ENCODE data around the gene PHLPP2. TPM values are rescaled to one million over a fixed set of nuclear protein-coding genes. Genes with fewer than 3 reads are reported as not detected.
"Not testable (repeated sequence)": the region's sequence is repeated elsewhere in the genome, so short reads cannot be mapped to it uniquely, and the experiment has no call there.

The PHLPP2 gene
- total RNA-seq, 2 experiments from 2014 or later, result 4.7 to 5.0 TPM

- CTCF ChIA-PET, result interaction anchor here (0.8 to 2.9 kb wide), 3 partner anchors 14 to 18 kb away, joined by 3 to 12 read pairs (median 7); no protein-coding TSS in a partner anchor
- Mint-ChIP-seq H3K27me3 (ENCODE audit: low read depth) (peaks cover 22% of the 10 kb centered on the region), H3K36me3 (ENCODE audit: low read depth) (no peaks in the 10 kb centered on the region), H3K4me1 (ENCODE audit: low read depth) (no peaks in the 10 kb centered on the region), H3K9me3 (ENCODE audit: insufficient read depth) (no peaks in the 10 kb centered on the region), H3K4me3 (no peak overlapping the region), H3K27ac (no peak overlapping the region)
- DNase-seq (no peak), ATAC-seq (no peak)
- POLR2A ChIA-PET, result no interaction called here
These were observed 95.1 kb downstream of the PHLPP2 start for GRCh38 chr16:71629278-71630016.

- peaks cover 22% of the 10 kb centered on the region for H3K27me3 Mint-ChIP-seq (ENCODE audit: low read depth)
- ATAC-seq (no peak), DNase-seq (no peak)
- CTCF ChIA-PET, result interaction anchor here (1.0 to 2.9 kb wide), 2 partner anchors 16 to 18 kb away, joined by 7 to 12 read pairs; no protein-coding TSS in a partner anchor
- no peaks in the 10 kb centered on the region for H3K36me3 Mint-ChIP-seq (ENCODE audit: low read depth)
- POLR2A ChIA-PET, result no interaction called here
- no peak overlapping the region for H3K4me3 Mint-ChIP-seq
- H3K27ac Mint-ChIP-seq, result no peak overlapping the region
- H3K9me3 Mint-ChIP-seq (ENCODE audit: insufficient read depth), result no peaks in the 10 kb centered on the region
- no peaks in the 10 kb centered on the region for H3K4me1 Mint-ChIP-seq (ENCODE audit: low read depth)
These were observed 95.7 kb downstream of the PHLPP2 start for GRCh38 chr16:71628810-71629209.

DNA sequence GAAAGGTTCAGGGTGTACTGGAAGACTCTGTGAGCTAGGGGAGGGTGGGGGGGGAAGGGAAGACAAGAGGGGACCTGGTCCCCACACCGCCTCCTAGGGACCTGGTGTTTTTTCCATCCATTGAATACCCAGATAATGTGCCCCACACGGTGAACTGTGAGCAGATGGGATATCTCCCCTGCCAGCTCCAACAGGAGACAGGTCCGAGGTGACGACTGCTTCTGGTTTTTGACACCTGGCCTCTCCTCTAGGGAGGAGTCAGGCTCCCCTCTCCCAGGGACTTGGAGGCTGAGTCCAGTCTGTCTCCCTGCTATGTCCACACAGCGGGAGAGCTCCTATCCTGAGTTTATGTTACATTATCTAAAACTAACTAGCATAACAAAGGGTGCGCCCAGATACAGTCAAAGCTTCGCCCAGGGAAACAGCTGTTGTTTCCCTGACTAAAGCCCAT, 96.7 kb downstream of the PHLPP2 start:
- CTCF ChIA-PET, result interaction anchor here (0.7 to 2.9 kb wide), 2 partner anchors 17 to 63 kb away, joined by 3 to 12 read pairs; no protein-coding TSS in a partner anchor

DNA sequence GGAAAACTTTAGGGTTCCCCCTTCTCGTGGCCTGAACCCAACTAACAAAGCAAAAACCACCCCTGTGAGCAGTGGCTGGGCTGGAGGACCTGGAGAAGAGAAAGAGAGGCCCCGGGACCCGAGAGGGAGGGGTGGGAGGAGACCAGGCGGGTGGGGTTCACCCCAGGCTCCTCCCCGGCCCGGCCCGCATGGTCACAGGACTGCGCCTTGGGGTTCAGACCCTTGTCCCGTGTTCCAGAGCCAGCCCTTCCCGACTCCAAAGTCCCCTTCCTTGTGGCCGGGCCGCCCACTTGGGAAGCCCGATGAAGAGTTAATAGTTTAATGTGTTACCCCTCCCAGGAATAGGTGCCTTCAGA, 97.7 kb downstream of the PHLPP2 start:
- peaks cover 18% of the 10 kb centered on the region for H3K27me3 Mint-ChIP-seq (ENCODE audit: low read depth)
- no peak for DNase-seq
- H3K27ac Mint-ChIP-seq, result no peak overlapping the region
- ChIA-PET POLR2A (no interaction called here), CTCF (no interaction called here)
- no peak for ATAC-seq
- no peaks in the 10 kb centered on the region for H3K9me3 Mint-ChIP-seq (ENCODE audit: insufficient read depth)
- H3K36me3 Mint-ChIP-seq (ENCODE audit: low read depth), result no peaks in the 10 kb centered on the region
- no peak overlapping the region for H3K4me3 Mint-ChIP-seq
- H3K4me1 Mint-ChIP-seq (ENCODE audit: low read depth), result no peaks in the 10 kb centered on the region

More for the DNA sequence above, 96.7 kb downstream of the PHLPP2 start:
- no peaks in the 10 kb centered on the region for H3K36me3 Mint-ChIP-seq (ENCODE audit: low read depth)
- H3K4me1 Mint-ChIP-seq (ENCODE audit: low read depth), result no peaks in the 10 kb centered on the region
- POLR2A ChIA-PET, result no interaction called here
- ATAC-seq (no peak), DNase-seq (no peak)
- peaks cover 22% of the 10 kb centered on the region for H3K27me3 Mint-ChIP-seq (ENCODE audit: low read depth)
- no peaks in the 10 kb centered on the region for H3K9me3 Mint-ChIP-seq (ENCODE audit: insufficient read depth)
- no peak overlapping the region for H3K27ac Mint-ChIP-seq
- no peak overlapping the region for H3K4me3 Mint-ChIP-seq

DNA sequence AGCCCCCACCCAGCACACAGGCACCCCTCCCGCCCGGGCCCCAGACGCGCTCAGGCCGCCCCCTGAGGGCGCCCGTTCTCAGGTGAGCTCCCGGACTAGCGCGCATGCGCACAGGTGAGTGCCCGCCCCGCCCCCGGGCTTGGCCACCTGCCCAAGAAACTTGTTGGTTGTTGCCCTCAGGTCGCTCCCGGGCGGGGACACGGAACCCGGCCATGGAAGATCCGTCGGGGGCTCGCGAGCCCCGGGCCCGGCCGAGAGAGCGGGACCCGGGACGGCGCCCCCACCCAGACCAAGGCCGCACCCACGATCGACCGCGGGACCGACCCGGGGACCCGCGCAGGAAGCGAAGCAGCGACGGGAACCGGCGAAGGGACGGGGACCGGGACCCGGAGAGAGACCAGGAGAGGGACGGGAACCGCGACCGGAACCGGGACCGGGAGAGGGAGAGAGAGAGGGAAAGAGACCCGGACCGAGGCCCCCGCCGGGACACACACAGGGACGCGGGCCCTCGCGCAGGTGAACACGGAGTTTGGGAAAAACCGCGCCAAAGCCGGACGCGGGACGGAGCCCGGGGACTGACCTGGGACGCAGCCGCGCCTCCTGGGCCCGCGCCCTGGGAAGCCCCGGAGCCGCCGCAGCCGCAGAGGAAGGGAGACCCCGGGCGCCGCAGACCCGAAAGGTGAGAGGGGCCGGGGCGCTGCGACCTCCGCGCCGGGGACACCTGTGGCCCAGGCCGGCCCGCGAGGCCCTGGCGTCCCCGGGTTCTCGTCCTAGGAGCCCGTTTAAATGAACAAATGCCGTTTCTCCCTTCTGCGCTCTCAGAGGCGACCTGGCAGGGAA, 98.3 kb downstream of the PHLPP2 start, which contains the start of gene MARVELD3:
MARVELD3 (plus strand) TSS at position 167 of the 840 bp plus-strand sequence; CDS start at position 213, 46 bp downstream.
- Mint-ChIP-seq H3K4me3 (peak within 1 kb of the TSS; percentile 46), H3K36me3 (ENCODE audit: low read depth) (no peaks in the 10 kb centered on the region), H3K4me1 (ENCODE audit: low read depth) (no peaks in the 10 kb centered on the region), H3K27ac (no peak within 1 kb of the TSS), H3K9me3 (ENCODE audit: insufficient read depth) (no peaks in the 10 kb centered on the region), H3K27me3 (ENCODE audit: low read depth) (peaks cover 16% of the 10 kb centered on the region)
- CTCF ChIA-PET, result no interaction called here
- peak; percentile 34 for ATAC-seq
- no peak for DNase-seq
- POLR2A ChIA-PET, result no interaction called here

GRCh38 chr16:71625113-71625850, 99.2 kb downstream of the PHLPP2 start:
- H3K27ac Mint-ChIP-seq, result no peak overlapping the region
- H3K27me3 Mint-ChIP-seq (ENCODE audit: low read depth), result peaks cover 19% of the 10 kb centered on the region
- H3K36me3 Mint-ChIP-seq (ENCODE audit: low read depth), result no peaks in the 10 kb centered on the region
- CTCF ChIA-PET, result interaction anchor here (3.2 kb wide), 1 partner anchor 14 kb away, joined by 19 read pairs; no protein-coding TSS in a partner anchor
- no peaks in the 10 kb centered on the region for H3K9me3 Mint-ChIP-seq (ENCODE audit: insufficient read depth)
- ATAC-seq (no peak), DNase-seq (no peak)
- POLR2A ChIA-PET, result no interaction called here
- H3K4me1 Mint-ChIP-seq (ENCODE audit: low read depth), result no peaks in the 10 kb centered on the region
- no peak overlapping the region for H3K4me3 Mint-ChIP-seq

GRCh38 chr16:71623597-71623996, 100.9 kb downstream of the PHLPP2 start:
- Mint-ChIP-seq H3K27me3 (ENCODE audit: low read depth) (peaks cover 25% of the 10 kb centered on the region), H3K4me3 (no peak overlapping the region)

DNA sequence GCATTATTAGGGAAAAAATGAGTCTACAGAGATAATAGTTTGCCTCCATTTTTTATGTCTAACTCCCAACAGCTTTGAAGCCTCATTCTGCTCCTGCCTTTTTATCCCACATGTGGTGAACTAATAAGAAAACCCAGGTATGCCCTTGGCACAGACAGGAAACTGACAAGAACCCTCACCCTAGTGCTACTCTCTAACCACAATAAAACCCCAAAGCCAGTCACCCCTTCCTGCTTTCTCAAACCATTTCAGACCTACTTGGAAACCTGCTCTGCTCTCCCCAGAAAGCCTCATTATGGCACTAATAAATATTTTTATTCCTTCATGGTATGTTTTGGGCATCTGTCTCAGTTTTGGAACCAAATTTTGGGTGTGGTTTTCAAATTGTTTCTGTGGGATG, 102.4 kb downstream of the PHLPP2 start:
- DNase-seq (peak; percentile 62), ATAC-seq (peak; percentile 68)
- Mint-ChIP-seq H3K4me1 (ENCODE audit: low read depth) (no peaks in the 10 kb centered on the region), H3K9me3 (ENCODE audit: insufficient read depth) (no peaks in the 10 kb centered on the region), H3K27ac (no peak overlapping the region), H3K27me3 (ENCODE audit: low read depth) (peaks cover 29% of the 10 kb centered on the region), H3K4me3 (peak overlapping the region; percentile 37), H3K36me3 (ENCODE audit: low read depth) (no peaks in the 10 kb centered on the region)
- CTCF ChIA-PET, result interaction anchor here (1.3 to 3.3 kb wide), 3 partner anchors 11 to 57 kb away, joined by 3 to 21 read pairs (median 19); no protein-coding TSS in a partner anchor
- POLR2A ChIA-PET, result no interaction called here

More at GRCh38 chr16:71623597-71623996, 100.9 kb downstream of the PHLPP2 start:
- CTCF ChIA-PET, result interaction anchor here (1.3 to 3.2 kb wide), 3 partner anchors 13 to 124 kb away, joined by 3 to 19 read pairs (median 3); no protein-coding TSS in a partner anchor
- Mint-ChIP-seq H3K4me1 (ENCODE audit: low read depth) (no peaks in the 10 kb centered on the region), H3K27ac (no peak overlapping the region), H3K9me3 (ENCODE audit: insufficient read depth) (no peaks in the 10 kb centered on the region), H3K36me3 (ENCODE audit: low read depth) (no peaks in the 10 kb centered on the region)
- ATAC-seq, result no peak
- no peak for DNase-seq
- POLR2A ChIA-PET, result no interaction called here

DNA sequence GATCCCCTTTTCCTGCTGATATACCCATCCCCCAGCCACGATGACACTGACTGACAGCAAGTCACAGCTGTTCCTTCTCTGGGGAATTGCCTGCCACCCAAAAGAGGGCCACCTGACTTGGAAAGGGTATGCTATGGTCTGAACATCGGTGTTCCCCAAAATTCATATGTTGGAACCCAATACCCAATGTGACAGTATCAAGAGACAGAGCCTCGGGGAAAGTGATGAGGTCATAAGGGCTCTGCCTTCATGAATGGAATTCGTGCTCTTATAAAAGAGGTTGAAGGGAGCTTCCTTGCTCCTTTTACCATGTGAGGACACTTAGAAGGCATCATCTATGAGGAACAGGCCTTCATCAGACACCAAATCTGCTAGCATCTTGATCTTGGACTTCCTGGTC, 106.1 kb downstream of the PHLPP2 start:
- no peak for ATAC-seq
- Mint-ChIP-seq H3K9me3 (ENCODE audit: insufficient read depth) (no peaks in the 10 kb centered on the region), H3K4me3 (no peak overlapping the region), H3K36me3 (ENCODE audit: low read depth) (no peaks in the 10 kb centered on the region), H3K4me1 (ENCODE audit: low read depth) (no peaks in the 10 kb centered on the region), H3K27me3 (ENCODE audit: low read depth) (peaks cover 34% of the 10 kb centered on the region), H3K27ac (no peak overlapping the region)
- no peak for DNase-seq
- ChIA-PET CTCF (interaction anchor here (1.0 kb wide), 1 partner anchor 53 kb away, joined by 3 read pairs; no protein-coding TSS in a partner anchor), POLR2A (no interaction called here)

DNA sequence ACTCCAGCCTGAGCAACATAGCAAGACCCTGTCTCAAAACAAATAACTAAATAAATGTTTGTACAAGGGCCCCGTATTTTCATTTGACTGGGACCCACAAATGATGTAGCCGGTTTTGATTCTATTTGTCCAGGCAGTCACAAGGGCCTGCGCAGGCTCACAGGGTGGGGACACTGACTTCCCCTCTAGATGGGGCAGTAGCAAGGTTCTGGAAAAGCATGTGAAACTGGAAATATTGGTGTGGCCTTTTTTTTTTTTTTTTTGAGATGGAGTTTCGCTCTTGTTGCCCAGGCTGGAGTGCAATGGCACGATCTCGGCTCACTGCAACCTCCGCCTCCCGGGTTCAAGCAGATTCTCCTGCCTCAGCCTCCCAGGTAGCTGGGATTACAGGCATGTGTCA, 109.5 kb downstream of the PHLPP2 start:
- POLR2A ChIA-PET; ATAC-seq; H3K4me3 Mint-ChIP-seq; H3K36me3 Mint-ChIP-seq (ENCODE audit: low read depth); H3K27ac Mint-ChIP-seq; DNase-seq; H3K4me1 Mint-ChIP-seq (ENCODE audit: low read depth); H3K9me3 Mint-ChIP-seq (ENCODE audit: insufficient read depth): not testable (repeated sequence)
- CTCF ChIA-PET, result interaction anchor here (1.0 to 1.2 kb wide), 2 partner anchors 15 to 50 kb away, joined by 3 read pairs; no protein-coding TSS in a partner anchor
- peaks cover 45% of the 10 kb centered on the region for H3K27me3 Mint-ChIP-seq (ENCODE audit: low read depth)

All from activated CD8-positive, alpha-beta T cell treated with anti-CD3 and anti-CD28 coated beads, Interleukin-2, amount 10 ng/mL, durations not matched to agents 7 days and 5 days (primary cell).